Fibroblast of skin of right biceps (primary cell): ENCODE measurements around the gene WWC2.
A peak's percentile ranks its signal among the peaks of the same experiment; 100 is the strongest.
"Not testable (repeated sequence)": the region's sequence is repeated elsewhere in the genome, so short reads cannot be mapped to it uniquely, and the experiment has no call there.

Experiments used
- DNase-seq: peaks from one replicate; pipeline ENCODE4 v3.0.0-alpha.2; 2013

The WWC2 gene

DNA sequence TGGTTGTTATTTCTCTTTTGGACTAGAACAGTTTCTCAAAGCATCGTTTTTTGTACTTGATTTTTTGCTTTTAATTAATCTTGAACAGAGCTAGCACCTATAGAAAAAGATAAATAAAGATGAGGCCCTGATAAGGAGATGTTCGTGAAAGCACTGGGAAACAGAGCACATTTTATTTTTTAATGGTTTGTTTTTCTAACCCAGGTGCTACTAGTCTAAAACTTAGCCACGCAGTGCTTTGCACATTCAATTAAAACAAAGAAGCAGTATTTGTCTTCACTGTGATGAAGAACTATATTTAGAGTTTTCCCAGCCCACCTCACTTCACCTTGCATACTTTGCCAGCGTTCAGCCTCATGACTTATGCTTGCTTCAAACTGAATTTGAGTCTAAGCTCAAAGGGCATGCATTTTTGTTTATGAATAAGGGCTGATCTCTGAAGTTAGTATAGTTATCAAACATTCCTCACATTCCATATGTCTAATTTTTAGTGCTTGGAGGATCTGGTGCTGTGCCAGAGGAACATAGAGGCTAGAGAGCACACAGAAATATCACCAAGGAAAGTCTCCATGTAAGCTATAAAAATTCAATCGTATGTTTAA is 76.7 kb downstream of the WWC2 start:
- DNase-seq, result peak; percentile 88

DNA sequence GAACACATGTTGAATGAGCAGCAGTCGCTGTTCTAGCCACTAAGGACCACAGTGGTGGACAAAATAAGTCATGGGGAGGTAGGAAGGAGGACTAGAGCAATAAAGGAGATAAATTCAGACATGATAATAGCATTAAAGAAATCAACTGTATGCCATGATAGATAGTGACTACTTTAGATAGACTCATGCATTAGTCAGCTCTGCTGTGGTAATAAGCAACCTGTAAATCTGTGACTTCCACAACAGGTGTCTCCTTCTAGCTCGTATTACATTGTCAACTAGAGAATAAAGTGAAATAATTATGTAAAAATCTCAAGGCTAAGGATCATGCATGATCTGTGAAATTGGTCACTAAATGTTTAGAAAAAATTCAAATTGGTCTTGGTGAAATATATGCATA is 77.9 kb downstream of the WWC2 start:
- no peak for DNase-seq

GRCh38 chr4:183178201-183178600 is 79.1 kb downstream of the WWC2 start:
- no peak for DNase-seq

DNA sequence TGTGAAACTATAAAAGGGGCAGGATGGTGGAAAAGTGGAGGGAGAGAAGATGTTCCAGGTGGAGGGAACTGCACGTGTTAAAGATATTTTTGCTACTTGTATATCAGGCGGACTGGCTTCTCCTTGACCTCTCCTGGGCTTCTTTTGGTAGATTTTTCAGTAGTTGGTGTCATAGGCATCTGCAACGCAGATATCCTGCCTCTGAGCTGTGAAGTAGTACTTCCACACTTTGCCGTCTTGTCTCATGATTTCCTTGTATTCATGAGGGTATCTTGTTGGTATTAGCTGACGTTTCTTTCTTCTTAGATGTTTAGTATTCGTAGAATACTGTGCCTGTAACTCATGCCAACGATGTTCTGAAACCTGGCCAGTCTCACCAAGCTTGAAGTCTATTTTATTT is 81.0 kb downstream of the WWC2 start:
- DNase-seq, result peak; percentile 38

GRCh38 chr4:183180621-183181020 is 81.6 kb downstream of the WWC2 start:
- DNase-seq, result no peak

DNA sequence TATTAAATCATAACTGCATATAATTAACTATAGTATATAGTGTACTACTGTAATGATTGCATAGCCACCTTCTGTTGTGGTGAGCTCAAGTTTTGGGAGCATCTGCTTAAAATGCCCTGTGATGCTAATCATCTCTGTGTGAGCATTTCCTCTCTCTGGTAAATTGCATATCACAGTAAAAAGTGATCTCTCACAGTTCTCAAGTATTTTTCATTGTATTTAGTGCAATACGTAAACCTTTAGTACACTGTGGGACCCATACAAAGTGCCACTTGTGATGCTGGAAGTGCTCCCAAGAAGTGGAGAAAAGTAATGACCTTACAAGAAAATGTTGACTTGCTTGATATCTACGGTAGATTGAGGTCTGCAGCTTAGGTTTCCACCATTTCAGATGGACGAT is 82.0 kb downstream of the WWC2 start:
- DNase-seq, result no peak

DNA sequence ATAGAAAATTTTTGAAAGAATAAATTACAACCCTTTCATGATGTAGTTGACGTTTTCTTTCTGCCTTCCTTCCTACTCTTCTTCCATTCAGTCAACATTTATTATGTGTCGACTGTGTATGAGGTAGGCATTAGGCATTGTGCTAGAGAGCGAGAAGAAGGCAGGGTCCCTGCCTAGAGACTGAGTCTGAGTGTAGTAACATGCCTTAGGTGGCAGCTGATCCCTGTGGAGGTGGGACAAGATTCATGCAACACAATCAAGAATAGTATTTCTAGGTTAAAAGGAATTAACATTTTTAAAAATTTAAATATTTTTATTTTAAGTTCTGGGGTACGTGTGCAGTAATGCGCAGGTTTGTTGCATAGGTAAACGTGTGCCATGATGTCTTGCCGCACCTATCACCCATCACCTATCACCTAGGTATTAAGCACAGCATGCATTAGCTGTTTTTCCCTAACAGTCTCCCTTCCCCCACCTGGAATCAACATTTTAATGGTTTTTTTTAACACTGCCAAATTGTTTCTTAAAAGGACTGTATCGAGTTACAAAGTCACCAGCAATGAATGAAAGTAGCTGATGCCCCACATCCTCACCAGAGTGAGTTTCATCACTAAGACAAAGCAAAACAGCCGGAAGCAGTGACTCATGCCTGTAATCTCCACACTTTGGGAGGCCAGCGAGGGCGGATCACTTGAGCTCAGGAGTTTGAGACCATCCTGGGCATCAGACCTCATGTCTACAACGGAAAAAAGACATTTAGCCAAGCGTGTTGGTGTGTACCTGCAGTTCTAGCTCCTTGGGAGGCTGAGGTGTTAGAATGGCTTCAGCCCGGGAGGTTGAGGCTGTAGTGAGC is 84.0 kb downstream of the WWC2 start:
- peak; percentile 91 for DNase-seq

DNA sequence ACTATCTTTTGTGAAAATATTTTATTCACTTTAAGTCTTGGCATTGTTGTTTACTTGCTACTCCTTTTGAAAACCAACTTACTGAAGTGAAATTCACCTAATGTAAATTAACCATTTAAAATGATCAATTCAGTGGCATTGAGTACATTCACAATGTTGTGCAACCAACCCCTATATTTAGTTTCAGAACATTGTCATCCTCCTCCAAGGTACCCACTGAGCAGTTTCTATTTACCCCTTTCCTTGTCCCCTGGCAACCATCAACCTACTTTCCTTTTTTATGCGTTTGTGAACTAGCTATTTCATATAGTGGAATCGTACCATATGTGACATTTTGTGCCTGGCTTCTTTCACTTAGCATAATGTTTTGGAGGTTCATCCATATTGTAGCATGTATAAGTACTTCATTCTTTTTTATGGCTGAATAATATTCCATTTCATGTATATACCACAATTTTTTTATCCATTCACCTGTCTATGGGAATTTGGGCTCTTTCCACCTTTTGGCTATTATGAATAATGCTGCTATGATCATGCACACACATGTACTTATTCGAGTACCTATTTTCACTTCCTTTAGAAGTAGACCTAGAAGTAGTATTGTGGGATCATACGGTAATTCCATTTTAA is 85.0 kb downstream of the WWC2 start:
- DNase-seq, result no peak

- no peak for DNase-seq
Observed at GRCh38 chr4:183185018-183185417, 86.0 kb downstream of the WWC2 start.

DNA sequence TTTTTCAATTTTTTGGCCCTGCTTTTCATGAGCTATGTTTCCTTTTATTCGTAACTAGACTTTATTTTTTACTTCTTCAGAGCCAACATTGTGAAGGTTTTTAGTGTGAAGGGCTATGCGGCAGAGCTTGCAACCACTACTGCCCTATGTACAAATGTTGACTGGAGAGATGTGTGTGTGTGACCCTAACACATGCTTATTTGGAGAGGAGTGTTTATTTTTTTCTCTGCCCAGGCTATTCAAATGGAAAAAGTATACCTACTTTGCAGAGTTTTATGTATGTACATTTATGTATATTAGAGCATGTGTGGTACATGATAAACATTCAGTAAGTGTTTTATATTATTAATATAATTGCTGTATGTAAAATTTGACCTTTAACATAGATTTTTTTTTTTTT is 86.5 kb downstream of the WWC2 start:
- no peak for DNase-seq

DNA sequence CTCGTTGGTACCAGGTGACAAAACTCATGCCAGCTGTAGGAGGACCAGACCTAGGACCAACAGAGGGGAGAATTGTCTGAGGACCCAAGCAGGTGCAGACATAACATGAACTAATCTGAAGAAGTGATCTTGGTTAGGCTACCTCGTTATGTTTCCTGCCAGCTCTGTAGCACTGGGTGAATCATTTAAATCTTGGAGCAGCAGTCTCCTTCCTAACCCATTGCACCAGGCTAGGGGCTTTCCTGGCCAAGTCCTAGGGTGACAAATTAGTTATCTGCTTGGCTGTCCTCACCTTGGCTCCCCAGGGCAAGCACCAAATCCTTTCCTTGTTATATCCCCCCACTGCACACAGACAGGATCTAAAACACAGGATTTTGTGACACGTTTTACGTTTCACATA is 87.8 kb downstream of the WWC2 start:
- no peak for DNase-seq

DNA sequence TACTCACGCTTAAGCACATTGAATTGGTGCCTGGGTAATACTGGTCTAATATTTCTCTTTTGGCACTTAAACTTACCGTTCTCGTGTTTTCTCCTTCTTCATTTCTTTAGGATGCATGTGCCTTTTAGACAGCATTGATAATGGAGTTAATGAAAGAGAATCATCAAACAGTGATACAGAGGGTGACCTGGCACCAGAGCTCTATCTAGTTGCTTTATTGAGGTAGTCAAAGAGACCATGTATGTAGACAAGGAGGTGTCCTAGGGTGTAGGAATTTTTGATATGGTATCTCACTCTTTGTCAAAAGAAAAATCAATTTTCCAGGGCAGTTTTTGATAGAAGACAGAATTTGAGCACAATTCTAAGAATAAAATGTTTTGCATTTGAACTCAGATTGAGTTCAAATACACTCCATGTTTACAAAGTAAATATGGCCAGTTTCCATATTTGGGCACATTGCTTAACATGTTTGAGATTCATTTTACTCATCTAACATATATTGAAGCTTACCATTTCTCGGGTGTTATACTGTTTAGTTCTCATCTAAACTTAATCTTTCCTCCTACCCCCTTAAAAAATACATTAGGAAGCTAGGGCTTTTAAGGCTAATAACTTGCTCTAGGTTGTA is 92.0 kb downstream of the WWC2 start:
- no peak for DNase-seq

GRCh38 chr4:183191630-183192029 is 92.6 kb downstream of the WWC2 start:
- no peak for DNase-seq

GRCh38 chr4:183192571-183192970 is 93.5 kb downstream of the WWC2 start:
- DNase-seq, result no peak

- not testable (repeated sequence) for DNase-seq
Observed at GRCh38 chr4:183193730-183194338, 94.8 kb downstream of the WWC2 start.

DNA sequence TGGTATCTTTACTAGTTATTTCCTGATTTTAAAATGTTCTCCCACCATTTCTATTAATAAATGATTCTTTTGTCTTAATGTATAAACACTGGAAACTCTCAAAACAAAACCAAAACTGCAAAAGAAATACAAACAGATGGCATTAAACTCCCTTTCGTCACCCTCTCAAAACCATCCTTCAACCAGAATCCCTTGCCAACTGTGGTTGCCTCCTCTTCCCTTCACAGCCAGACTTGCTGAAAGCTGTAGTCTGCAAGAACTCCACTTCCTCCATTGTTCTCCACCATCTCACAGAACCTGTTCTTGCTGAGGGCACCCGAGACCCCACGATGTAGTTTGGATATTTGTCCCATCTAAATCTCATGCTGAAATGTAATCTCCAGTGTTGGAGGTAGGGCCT is 96.5 kb downstream of the WWC2 start:
- DNase-seq, result no peak

GRCh38 chr4:183197140-183197539 is 98.1 kb downstream of the WWC2 start:
- DNase-seq, result no peak

- peak; percentile 90 for DNase-seq
Observed at GRCh38 chr4:183200453-183200852, 101.4 kb downstream of the WWC2 start.

- peak; percentile 45 for DNase-seq
Observed at GRCh38 chr4:183201331-183201730, 102.3 kb downstream of the WWC2 start.

- no peak for DNase-seq
Observed at GRCh38 chr4:183202523-183202922, 103.5 kb downstream of the WWC2 start.

DNA sequence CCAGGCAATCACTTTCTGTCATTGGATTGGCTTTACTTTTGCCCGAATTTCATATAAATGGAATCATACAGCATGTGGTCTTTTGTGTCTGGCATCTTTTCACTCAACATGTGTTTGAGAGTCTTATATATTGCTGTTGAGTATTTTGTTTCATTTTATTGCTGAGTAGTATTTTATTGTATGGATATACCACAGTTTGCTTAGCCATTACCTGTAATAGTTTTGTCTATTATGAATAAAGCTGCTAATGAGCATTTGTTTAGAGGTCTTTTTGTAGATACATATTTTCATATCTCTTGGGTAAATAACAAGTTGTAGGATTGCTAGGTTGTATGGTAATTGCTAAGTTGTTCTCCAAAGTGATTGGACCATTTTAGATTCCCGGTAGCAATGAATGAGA is 105.7 kb downstream of the WWC2 start:
- DNase-seq, result no peak

- no peak for DNase-seq
Observed at GRCh38 chr4:183205193-183205592, 106.1 kb downstream of the WWC2 start.

DNA sequence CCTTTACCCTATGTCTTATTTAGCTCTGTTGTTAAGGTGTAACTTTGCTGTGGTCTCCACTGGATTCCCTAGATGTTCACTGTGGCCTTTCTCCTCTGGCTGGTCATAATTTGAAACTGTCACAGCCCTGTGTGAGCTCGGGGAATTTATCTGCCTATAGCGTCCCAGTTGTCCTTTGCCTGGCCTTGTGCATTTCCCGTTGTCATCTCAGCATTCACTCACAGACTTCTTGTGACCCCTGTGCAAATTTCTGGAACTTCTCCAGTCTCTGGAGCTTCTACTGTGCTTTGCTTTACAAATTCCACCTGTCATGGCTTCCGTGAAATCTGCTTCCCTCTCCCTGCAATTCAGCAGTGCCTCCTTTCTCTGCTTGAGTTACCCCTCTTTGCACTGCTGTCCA is 106.7 kb downstream of the WWC2 start:
- no peak for DNase-seq
